ENCODE data around the gene CCDC88B.
A peak's percentile ranks its signal among the peaks of the same experiment; 100 is the strongest.
"Not testable (repeated sequence)": the region's sequence is repeated elsewhere in the genome, so short reads cannot be mapped to it uniquely, and the experiment has no call there.

CCDC88B gene

DNA sequence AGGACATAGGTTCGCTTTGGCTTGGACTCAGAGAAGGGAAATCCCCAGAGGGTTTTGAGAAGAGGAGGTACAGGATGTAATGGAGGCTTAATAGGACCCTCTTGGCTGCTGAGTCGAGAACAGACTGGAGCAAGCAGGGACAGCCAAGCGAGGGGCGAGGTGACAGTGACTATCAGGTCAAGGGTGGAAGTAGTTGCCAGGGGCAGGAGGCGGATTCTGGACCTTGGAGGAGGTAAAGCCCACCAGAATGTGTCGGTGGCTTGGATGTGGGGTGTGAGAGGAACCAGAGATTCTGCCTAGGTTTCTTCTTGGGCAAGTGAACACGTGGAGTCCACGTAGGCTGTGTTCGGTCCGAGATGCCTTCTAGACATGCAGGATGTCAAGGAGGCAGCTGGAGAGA is 27.1 kb upstream of the CCDC88B start:
- Histone ChIP-seq H3K27me3 (replicated peaks; ENCODE audit: control insufficient read depth, insufficient read depth, low read length) (no peaks in the 10 kb centered on the region), H3K4me3 (replicated peaks; ENCODE audit: low read depth, low read length) (no peak overlapping the region), H3K36me3 (ENCODE audit: control insufficient read depth, insufficient read depth, low read length) (peaks cover 16% of the 10 kb centered on the region)
- DNase-seq (ENCODE audit: extremely low read depth, insufficient read length) = no peak
- TF ChIP-seq, protein P1, sequence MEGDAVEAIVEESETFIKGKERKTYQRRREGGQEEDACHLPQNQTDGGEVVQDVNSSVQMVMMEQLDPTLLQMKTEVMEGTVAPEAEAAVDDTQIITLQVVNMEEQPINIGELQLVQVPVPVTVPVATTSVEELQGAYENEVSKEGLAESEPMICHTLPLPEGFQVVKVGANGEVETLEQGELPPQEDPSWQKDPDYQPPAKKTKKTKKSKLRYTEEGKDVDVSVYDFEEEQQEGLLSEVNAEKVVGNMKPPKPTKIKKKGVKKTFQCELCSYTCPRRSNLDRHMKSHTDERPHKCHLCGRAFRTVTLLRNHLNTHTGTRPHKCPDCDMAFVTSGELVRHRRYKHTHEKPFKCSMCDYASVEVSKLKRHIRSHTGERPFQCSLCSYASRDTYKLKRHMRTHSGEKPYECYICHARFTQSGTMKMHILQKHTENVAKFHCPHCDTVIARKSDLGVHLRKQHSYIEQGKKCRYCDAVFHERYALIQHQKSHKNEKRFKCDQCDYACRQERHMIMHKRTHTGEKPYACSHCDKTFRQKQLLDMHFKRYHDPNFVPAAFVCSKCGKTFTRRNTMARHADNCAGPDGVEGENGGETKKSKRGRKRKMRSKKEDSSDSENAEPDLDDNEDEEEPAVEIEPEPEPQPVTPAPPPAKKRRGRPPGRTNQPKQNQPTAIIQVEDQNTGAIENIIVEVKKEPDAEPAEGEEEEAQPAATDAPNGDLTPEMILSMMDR (IDR thresholded peaks at IDR 0.05; ENCODE audit: insufficient read depth, low read length, poor library complexity, severe bottlenecking) = no peak

GRCh38 chr11:64313491-64314145 is 26.4 kb upstream of the CCDC88B start:
- Histone ChIP-seq H3K36me3 (ENCODE audit: control insufficient read depth, insufficient read depth, low read length) (peaks cover 16% of the 10 kb centered on the region), H3K27me3 (replicated peaks; ENCODE audit: control insufficient read depth, insufficient read depth, low read length) (no peaks in the 10 kb centered on the region), H3K4me3 (replicated peaks; ENCODE audit: low read depth, low read length) (no peak overlapping the region)
- DNase-seq (ENCODE audit: extremely low read depth, insufficient read length) = no peak
- TF ChIP-seq, protein P1 (IDR thresholded peaks at IDR 0.05; ENCODE audit: insufficient read depth, low read length, poor library complexity, severe bottlenecking) = no peak

DNA sequence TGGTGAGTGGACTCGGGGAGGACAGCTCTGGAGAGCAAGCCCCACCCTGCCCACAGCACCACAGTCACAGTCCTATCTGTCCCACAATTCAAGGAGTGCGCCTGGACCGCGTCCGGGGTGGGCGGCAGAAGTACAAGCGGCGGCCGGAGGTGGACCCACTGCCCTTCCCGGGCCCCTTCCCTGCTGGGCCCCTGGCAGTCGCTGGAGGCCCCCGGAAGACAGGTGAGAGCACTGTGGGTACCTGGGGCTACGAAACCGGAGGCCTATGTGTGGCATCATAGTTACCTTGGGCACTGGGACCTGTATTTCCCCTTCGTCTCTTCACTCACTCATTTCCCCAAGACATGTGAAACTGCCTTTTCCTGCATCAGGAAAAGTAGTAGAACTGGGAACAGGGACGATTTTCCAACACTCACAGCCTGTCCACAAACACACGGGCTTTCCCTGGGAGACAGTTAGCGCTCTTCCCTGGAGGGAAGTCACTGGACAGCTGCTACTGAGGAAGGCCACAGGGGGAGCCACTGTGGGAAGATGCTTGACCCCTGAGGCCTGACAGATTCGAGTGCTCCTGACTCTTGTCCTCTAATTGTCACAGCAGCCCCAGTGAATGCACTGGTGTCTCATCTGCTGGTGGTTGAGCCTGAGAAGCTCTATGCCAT is 25.7 kb upstream of the CCDC88B start:
- Histone ChIP-seq H3K36me3 (ENCODE audit: control insufficient read depth, insufficient read depth, low read length) (peaks cover 16% of the 10 kb centered on the region), H3K4me3 (replicated peaks; ENCODE audit: low read depth, low read length) (no peak overlapping the region), H3K27me3 (replicated peaks; ENCODE audit: control insufficient read depth, insufficient read depth, low read length) (no peaks in the 10 kb centered on the region)
- no peak for DNase-seq (ENCODE audit: extremely low read depth, insufficient read length)
- TF ChIP-seq, protein P1 (IDR thresholded peaks at IDR 0.05; ENCODE audit: insufficient read depth, low read length, poor library complexity, severe bottlenecking) = no peak

DNA sequence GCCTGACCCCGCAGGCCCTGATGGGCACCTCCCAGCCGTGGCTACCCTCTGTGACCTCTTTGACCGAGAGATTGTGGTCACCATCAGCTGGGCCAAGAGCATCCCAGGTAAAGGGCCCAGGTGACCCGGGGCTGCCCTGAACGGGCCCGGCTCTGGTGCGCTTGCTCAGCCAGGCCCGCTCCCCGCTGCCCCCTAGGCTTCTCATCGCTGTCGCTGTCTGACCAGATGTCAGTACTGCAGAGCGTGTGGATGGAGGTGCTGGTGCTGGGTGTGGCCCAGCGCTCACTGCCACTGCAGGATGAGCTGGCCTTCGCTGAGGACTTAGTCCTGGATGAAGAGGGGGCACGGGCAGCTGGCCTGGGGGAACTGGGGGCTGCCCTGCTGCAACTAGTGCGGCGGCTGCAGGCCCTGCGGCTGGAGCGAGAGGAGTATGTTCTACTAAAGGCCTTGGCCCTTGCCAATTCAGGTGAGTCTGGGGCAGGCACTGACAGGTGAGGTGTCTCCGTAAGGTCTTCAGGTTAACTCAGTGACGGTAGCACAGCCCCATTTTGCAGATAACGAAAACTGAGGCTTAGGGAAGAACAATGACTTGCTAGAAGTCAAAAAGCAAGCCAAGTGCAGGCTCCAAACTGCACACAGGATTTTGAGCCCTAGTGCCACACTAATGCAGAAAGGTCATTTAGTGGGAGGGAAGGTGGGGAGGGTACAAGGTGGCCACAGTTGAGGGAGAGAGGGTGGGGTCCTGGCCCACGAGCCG is 25.0 kb upstream of the CCDC88B start:
- Histone ChIP-seq H3K4me3 (replicated peaks; ENCODE audit: low read depth, low read length) (no peak overlapping the region), H3K27me3 (replicated peaks; ENCODE audit: control insufficient read depth, insufficient read depth, low read length) (no peaks in the 10 kb centered on the region), H3K36me3 (ENCODE audit: control insufficient read depth, insufficient read depth, low read length) (peaks cover 16% of the 10 kb centered on the region)
- DNase-seq (ENCODE audit: extremely low read depth, insufficient read length) = no peak
- TF ChIP-seq, protein P1 (IDR thresholded peaks at IDR 0.05; ENCODE audit: insufficient read depth, low read length, poor library complexity, severe bottlenecking) = no peak

DNA sequence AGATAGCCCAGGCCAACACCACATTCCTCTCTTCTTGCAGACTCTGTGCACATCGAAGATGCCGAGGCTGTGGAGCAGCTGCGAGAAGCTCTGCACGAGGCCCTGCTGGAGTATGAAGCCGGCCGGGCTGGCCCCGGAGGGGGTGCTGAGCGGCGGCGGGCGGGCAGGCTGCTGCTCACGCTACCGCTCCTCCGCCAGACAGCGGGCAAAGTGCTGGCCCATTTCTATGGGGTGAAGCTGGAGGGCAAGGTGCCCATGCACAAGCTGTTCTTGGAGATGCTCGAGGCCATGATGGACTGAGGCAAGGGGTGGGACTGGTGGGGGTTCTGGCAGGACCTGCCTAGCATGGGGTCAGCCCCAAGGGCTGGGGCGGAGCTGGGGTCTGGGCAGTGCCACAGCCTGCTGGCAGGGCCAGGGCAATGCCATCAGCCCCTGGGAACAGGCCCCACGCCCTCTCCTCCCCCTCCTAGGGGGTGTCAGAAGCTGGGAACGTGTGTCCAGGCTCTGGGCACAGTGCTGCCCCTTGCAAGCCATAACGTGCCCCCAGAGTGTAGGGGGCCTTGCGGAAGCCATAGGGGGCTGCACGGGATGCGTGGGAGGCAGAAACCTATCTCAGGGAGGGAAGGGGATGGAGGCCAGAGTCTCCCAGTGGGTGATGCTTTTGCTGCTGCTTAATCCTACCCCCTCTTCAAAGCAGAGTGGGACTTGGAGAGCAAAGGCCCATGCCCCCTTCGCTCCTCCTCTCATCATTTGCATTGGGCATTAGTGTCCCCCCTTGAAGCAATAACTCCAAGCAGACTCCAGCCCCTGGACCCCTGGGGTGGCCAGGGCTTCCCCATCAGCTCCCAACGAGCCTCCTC is 24.1 kb upstream of the CCDC88B start:
- H3K27me3 ChIP-seq (replicated peaks; ENCODE audit: control insufficient read depth, insufficient read depth, low read length); DNase-seq (ENCODE audit: extremely low read depth, insufficient read length): not testable (repeated sequence)
- Histone ChIP-seq H3K4me3 (replicated peaks; ENCODE audit: low read depth, low read length) (peak overlapping the region; percentile 97), H3K36me3 (ENCODE audit: control insufficient read depth, insufficient read depth, low read length) (peaks cover 20% of the 10 kb centered on the region)

All from GM06990 (cell line).